ENCODE measurements around the gene FILIP1.

Gene FILIP1

GRCh38 chr6:75250552-75250951, 243.0 kb downstream of the FILIP1 start:
- DNase-seq (ENCODE audit: low read depth in 1 of 2, low spot score in 1 of 2), result no peak
- no peak overlapping the region for H3K27ac ChIP-seq (replicated peaks)
- TF ChIP-seq SPI1 (IDR thresholded peaks at IDR 0.05; ENCODE audit: borderline replicate concordance, low read depth) (no peak), GABPA (IDR thresholded peaks at IDR 0.05; ENCODE audit: low read depth) (no peak), POLR2AphosphoS5 (IDR thresholded peaks at IDR 0.05; ENCODE audit: low read depth) (no peak)
- TF ChIP-seq, protein P1, sequence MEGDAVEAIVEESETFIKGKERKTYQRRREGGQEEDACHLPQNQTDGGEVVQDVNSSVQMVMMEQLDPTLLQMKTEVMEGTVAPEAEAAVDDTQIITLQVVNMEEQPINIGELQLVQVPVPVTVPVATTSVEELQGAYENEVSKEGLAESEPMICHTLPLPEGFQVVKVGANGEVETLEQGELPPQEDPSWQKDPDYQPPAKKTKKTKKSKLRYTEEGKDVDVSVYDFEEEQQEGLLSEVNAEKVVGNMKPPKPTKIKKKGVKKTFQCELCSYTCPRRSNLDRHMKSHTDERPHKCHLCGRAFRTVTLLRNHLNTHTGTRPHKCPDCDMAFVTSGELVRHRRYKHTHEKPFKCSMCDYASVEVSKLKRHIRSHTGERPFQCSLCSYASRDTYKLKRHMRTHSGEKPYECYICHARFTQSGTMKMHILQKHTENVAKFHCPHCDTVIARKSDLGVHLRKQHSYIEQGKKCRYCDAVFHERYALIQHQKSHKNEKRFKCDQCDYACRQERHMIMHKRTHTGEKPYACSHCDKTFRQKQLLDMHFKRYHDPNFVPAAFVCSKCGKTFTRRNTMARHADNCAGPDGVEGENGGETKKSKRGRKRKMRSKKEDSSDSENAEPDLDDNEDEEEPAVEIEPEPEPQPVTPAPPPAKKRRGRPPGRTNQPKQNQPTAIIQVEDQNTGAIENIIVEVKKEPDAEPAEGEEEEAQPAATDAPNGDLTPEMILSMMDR (IDR thresholded peaks at IDR 0.05; ENCODE audit: insufficient read depth, low read length), result no peak
- TF ChIP-seq, protein P2, sequence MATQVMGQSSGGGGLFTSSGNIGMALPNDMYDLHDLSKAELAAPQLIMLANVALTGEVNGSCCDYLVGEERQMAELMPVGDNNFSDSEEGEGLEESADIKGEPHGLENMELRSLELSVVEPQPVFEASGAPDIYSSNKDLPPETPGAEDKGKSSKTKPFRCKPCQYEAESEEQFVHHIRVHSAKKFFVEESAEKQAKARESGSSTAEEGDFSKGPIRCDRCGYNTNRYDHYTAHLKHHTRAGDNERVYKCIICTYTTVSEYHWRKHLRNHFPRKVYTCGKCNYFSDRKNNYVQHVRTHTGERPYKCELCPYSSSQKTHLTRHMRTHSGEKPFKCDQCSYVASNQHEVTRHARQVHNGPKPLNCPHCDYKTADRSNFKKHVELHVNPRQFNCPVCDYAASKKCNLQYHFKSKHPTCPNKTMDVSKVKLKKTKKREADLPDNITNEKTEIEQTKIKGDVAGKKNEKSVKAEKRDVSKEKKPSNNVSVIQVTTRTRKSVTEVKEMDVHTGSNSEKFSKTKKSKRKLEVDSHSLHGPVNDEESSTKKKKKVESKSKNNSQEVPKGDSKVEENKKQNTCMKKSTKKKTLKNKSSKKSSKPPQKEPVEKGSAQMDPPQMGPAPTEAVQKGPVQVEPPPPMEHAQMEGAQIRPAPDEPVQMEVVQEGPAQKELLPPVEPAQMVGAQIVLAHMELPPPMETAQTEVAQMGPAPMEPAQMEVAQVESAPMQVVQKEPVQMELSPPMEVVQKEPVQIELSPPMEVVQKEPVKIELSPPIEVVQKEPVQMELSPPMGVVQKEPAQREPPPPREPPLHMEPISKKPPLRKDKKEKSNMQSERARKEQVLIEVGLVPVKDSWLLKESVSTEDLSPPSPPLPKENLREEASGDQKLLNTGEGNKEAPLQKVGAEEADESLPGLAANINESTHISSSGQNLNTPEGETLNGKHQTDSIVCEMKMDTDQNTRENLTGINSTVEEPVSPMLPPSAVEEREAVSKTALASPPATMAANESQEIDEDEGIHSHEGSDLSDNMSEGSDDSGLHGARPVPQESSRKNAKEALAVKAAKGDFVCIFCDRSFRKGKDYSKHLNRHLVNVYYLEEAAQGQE (IDR thresholded peaks at IDR 0.05; ENCODE audit: insufficient replicate concordance, low read depth), result no peak
- H3K4me3 ChIP-seq (replicated peaks; ENCODE audit: insufficient read depth, low read length), result no peak overlapping the region
- no peaks in the 10 kb centered on the region for H3K27me3 ChIP-seq (ENCODE audit: insufficient read depth, poor library complexity, severe bottlenecking)

DNA sequence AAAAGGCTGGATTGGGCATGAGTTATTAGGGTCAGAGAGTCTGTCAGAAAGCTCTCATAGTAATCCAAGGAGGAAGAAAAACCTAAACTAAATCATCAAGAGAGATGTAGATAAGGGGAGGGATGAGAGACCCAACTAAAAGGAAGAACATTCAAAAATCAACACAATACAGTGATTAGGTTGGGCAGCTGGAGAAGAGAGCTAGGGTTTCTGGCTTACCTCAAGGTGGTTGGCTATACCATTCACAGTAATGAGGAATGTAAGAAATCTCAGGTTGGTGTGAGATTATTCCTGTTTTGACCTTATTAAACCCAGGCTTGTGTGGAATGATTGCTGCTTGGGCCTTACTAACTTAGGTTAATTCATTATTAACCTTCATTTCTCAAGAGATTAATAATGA, 243.8 kb downstream of the FILIP1 start:
- H3K4me3 ChIP-seq (replicated peaks; ENCODE audit: insufficient read depth, low read length), result no peak overlapping the region

DNA sequence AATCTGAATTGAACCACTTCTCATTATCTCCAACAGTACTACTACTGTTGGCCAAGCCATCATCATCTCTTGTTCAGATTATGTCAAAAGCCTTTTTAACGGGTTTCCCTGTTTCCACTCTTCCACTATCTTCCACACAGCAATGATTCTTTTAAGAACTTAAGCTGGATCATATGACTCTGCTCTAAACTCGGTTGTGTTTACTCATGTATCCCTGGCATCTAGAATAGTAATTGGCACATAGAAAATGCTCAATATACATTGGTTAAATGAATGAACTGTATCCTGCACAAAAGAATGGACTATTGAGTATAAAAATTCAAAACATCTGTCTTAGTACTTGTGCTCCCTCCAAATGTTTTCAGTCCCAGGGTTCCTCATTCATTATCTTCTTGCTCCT, 247.2 kb downstream of the FILIP1 start:
- DNase-seq (ENCODE audit: low read depth in 1 of 2, low spot score in 1 of 2), result no peak
- no peak overlapping the region for H3K27ac ChIP-seq (replicated peaks)
- TF ChIP-seq POLR2AphosphoS5 (IDR thresholded peaks at IDR 0.05; ENCODE audit: low read depth) (no peak), SPI1 (IDR thresholded peaks at IDR 0.05; ENCODE audit: borderline replicate concordance, low read depth) (no peak), GABPA (IDR thresholded peaks at IDR 0.05; ENCODE audit: low read depth) (no peak)
- TF ChIP-seq, protein P2 (IDR thresholded peaks at IDR 0.05; ENCODE audit: insufficient replicate concordance, low read depth), result no peak
- TF ChIP-seq, protein P1 (IDR thresholded peaks at IDR 0.05; ENCODE audit: insufficient read depth, low read length), result no peak
- H3K27me3 ChIP-seq (ENCODE audit: insufficient read depth, poor library complexity, severe bottlenecking), result no peaks in the 10 kb centered on the region
- no peak overlapping the region for H3K4me3 ChIP-seq (replicated peaks; ENCODE audit: insufficient read depth, low read length)

More for the DNA sequence above, 243.8 kb downstream of the FILIP1 start:
- DNase-seq (ENCODE audit: low read depth in 1 of 2, low spot score in 1 of 2), result no peak
- TF ChIP-seq POLR2AphosphoS5 (IDR thresholded peaks at IDR 0.05; ENCODE audit: low read depth) (no peak), SPI1 (IDR thresholded peaks at IDR 0.05; ENCODE audit: borderline replicate concordance, low read depth) (no peak), GABPA (IDR thresholded peaks at IDR 0.05; ENCODE audit: low read depth) (no peak)
- TF ChIP-seq, protein P1 (IDR thresholded peaks at IDR 0.05; ENCODE audit: insufficient read depth, low read length), result no peak
- TF ChIP-seq, protein P2 (IDR thresholded peaks at IDR 0.05; ENCODE audit: insufficient replicate concordance, low read depth), result no peak
- Histone ChIP-seq H3K27ac (replicated peaks) (no peak overlapping the region), H3K27me3 (ENCODE audit: insufficient read depth, poor library complexity, severe bottlenecking) (no peaks in the 10 kb centered on the region)

Measured in HL-60 (cell line).